Measurements from ENCODE around the gene GDPD4.

DNA sequence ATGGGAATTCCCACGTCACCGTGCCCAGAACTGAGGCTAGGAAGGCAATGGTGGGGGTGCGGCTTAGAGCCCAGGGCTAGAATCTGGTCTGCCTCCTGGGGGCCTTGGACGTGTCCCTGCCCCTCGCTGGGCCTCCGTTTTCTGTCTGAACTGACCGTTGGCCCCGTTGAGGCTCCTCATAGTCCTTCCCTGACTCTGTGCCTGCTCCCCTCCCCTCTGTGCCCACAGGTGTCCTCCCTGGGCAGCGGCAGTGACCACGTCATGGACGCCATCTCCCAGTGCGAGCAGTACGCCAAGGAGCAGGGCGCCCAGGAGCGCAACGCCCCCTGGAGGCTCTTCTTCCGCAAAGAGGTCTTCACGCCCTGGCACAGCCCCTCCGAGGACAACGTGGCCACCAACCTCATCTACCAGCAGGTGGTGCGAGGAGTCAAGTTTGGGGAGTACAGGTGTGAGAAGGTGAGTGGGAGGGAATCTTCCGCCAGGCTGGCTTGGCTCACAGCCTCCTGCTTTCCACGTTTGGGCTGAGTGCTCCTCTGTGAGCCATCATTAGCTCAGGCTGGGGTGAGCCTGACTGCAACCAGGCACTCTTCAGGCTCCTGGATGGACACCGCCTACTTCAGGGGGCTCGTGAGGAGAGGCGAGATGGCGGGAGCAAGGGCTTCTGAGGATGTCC is 109.5 kb downstream of the GDPD4 start:
- TF ChIP-seq, protein P1, sequence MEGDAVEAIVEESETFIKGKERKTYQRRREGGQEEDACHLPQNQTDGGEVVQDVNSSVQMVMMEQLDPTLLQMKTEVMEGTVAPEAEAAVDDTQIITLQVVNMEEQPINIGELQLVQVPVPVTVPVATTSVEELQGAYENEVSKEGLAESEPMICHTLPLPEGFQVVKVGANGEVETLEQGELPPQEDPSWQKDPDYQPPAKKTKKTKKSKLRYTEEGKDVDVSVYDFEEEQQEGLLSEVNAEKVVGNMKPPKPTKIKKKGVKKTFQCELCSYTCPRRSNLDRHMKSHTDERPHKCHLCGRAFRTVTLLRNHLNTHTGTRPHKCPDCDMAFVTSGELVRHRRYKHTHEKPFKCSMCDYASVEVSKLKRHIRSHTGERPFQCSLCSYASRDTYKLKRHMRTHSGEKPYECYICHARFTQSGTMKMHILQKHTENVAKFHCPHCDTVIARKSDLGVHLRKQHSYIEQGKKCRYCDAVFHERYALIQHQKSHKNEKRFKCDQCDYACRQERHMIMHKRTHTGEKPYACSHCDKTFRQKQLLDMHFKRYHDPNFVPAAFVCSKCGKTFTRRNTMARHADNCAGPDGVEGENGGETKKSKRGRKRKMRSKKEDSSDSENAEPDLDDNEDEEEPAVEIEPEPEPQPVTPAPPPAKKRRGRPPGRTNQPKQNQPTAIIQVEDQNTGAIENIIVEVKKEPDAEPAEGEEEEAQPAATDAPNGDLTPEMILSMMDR (IDR thresholded peaks at IDR 0.05 in 8 of 11, conservative IDR thresholded peaks at IDR 0.05 in 3 of 11), result peak in 7 of 11 experiments; percentile 24 to 54 (median 41)
- no peak for TF ChIP-seq POLR2A (IDR thresholded peaks at IDR 0.05)
- no peak for TF ChIP-seq POLR2AphosphoS5 (IDR thresholded peaks at IDR 0.05)

Measured in spleen (tissue), 7 donors.